Breast epithelium (tissue), 4 donors: ENCODE measurements around the gene UGT1A8. TPM values are rescaled to one million over a fixed set of nuclear protein-coding genes. Genes with fewer than 3 reads are reported as not detected.

Experiments used
- DNase-seq, 2 donors: peaks; one replicate each; pipeline ENCODE4 v3.0.0-alpha.2; 2019; ENCODE audit warnings: low spot score in 2 of 2
- H3K27ac ChIP-seq, 2 donors: fragments of 200-600 bp; sonication (generic) in 1 of 2; one replicate each; pipeline ENCODE4 v1.5.1; 2016 to 2019; ENCODE audit warnings: mild to moderate bottlenecking in 1 of 2
- H3K27me3 ChIP-seq, 2 donors: fragments of 200-600 bp; sonication (generic) in 1 of 2; one replicate each; pipeline versions ENCODE4 v1.5.1 to v1.6.0; 2017 to 2019; ENCODE audit warnings: control low read depth in 1 of 2, mild to moderate bottlenecking in 1 of 2
- H3K36me3 ChIP-seq: fragments of 200-600 bp; one replicate; pipeline ENCODE4 v1.5.1; 2019
- H3K4me1 ChIP-seq, 2 donors: fragments of 200-600 bp; sonication (generic); one replicate each; pipeline ENCODE4 v1.5.1; 2016 to 2019; ENCODE audit warnings: control low read depth in 1 of 2
- H3K4me3 ChIP-seq, 3 donors: fragments of 200-600 bp; sonication (generic); 1 replicate in 2 of 3; 2 replicates in 1 of 3; pipeline ENCODE4 v1.5.1; 2016 to 2019; ENCODE audit warnings: mild to moderate bottlenecking in 3 of 3, moderate library complexity in 2 of 3
- H3K9me3 ChIP-seq, 2 donors: fragments of 200-600 bp; sonication (generic) in 1 of 2; one replicate each; pipeline ENCODE4 v1.5.1; 2016 to 2019; ENCODE audit warnings: control low read depth in 1 of 2
- CTCF ChIP-seq, 3 donors: fragments of 450-650 bp; IDR thresholded peaks; one replicate each; pipeline ENCODE4 v1.5.1; 2016 to 2017; ENCODE audit warnings: antibody characterized with exemption in 3 of 3, mild to moderate bottlenecking in 3 of 3, moderate library complexity in 3 of 3
- POLR2A ChIP-seq: fragments of 450-650 bp; IDR thresholded peaks from one replicate; pipeline ENCODE4 v1.6.1; 2016; ENCODE audit warnings: antibody characterized with exemption, mild to moderate bottlenecking, moderate library complexity
- POLR2AphosphoS5 ChIP-seq, 3 donors: sonication (generic); formaldehyde crosslinking; IDR thresholded peaks; one replicate each; pipeline ENCODE4 v1.6.1; 2017; ENCODE audit warnings: antibody characterized with exemption in 3 of 3
- intact Hi-C: fragments of 100-400 bp; cut with DNase I; formaldehyde crosslinking; loops from one replicate; pipeline ENCODE4 v1.15.1; 2023; ENCODE audit warnings: low total_unique reads
- total RNA-seq, 3 donors: library from RNA; depleted of rRNA; stranded (reverse); fragments of >200 nt; gene quantifications; one replicate each; pipeline ENCODE4 v1.1.0, GENCODE V29; 2016

UGT1A8 gene
- total RNA-seq, 3 donors from 2014 or later: not detected

GRCh38 chr2:233817361-233817911 lies 200.0 kb downstream of the UGT1A8 start:
- Histone ChIP-seq H3K4me1 (no peaks in the 10 kb centered on the region), H3K4me3 (no peak overlapping the region), H3K27ac (no peak overlapping the region), H3K36me3 (no peaks in the 10 kb centered on the region), H3K9me3 (no peaks in the 10 kb centered on the region), H3K27me3 (no peaks in the 10 kb centered on the region)
- DNase-seq: no peak
- TF ChIP-seq POLR2A (no peak), CTCF (IDR thresholded peaks at IDR 0.05) (no peak), POLR2AphosphoS5 (IDR thresholded peaks at IDR 0.05) (no peak)
- intact Hi-C loops: loop anchor here (5.0 kb wide), 1 partner anchor 65 kb away; no protein-coding TSS in a partner anchor

- Histone ChIP-seq H3K9me3 (no peaks in the 10 kb centered on the region), H3K4me1 (no peaks in the 10 kb centered on the region), H3K27ac (no peak overlapping the region), H3K4me3 (no peak overlapping the region), H3K36me3 (no peaks in the 10 kb centered on the region), H3K27me3 (no peaks in the 10 kb centered on the region)
- DNase-seq: no peak
- TF ChIP-seq CTCF (IDR thresholded peaks at IDR 0.05): no peak
- TF ChIP-seq POLR2AphosphoS5 (IDR thresholded peaks at IDR 0.05): no peak
- no peak for TF ChIP-seq POLR2A
- intact Hi-C loops: loop anchor here (5.0 kb wide), 1 partner anchor 64 kb away; no protein-coding TSS in a partner anchor
Measured at GRCh38 chr2:233817995-233818638, 200.7 kb downstream of the UGT1A8 start.

GRCh38 chr2:233818639-233819621 lies 201.5 kb downstream of the UGT1A8 start:
- TF ChIP-seq CTCF (IDR thresholded peaks at IDR 0.05) (no peak), POLR2A (no peak), POLR2AphosphoS5 (IDR thresholded peaks at IDR 0.05) (no peak)
- Histone ChIP-seq H3K27ac (no peak overlapping the region), H3K4me3 (no peak overlapping the region), H3K27me3 (no peaks in the 10 kb centered on the region), H3K4me1 (no peaks in the 10 kb centered on the region), H3K36me3 (no peaks in the 10 kb centered on the region), H3K9me3 (no peaks in the 10 kb centered on the region)
- intact Hi-C loops: loop anchor here (5.0 kb wide), 1 partner anchor 63 kb away; no protein-coding TSS in a partner anchor
- DNase-seq: no peak

- Histone ChIP-seq H3K36me3 (no peaks in the 10 kb centered on the region), H3K9me3 (no peaks in the 10 kb centered on the region), H3K27ac (no peak overlapping the region), H3K27me3 (no peaks in the 10 kb centered on the region), H3K4me1 (no peaks in the 10 kb centered on the region), H3K4me3 (no peak overlapping the region)
- DNase-seq: no peak
- TF ChIP-seq POLR2AphosphoS5 (IDR thresholded peaks at IDR 0.05) (no peak), POLR2A (no peak), CTCF (IDR thresholded peaks at IDR 0.05) (no peak)
- intact Hi-C loops: loop anchor here (5.0 kb wide), 1 partner anchor 62 kb away; no protein-coding TSS in a partner anchor
Measured at GRCh38 chr2:233819884-233820773, 202.7 kb downstream of the UGT1A8 start.
